GM23248 (cell line): ENCODE results near the gene OTOP1. TPM values are rescaled to one million over a fixed set of nuclear protein-coding genes. Genes with fewer than 3 reads are reported as not detected.
"Not testable (repeated sequence)": the region's sequence is repeated elsewhere in the genome, so short reads cannot be mapped to it uniquely, and the experiment has no call there.

ENCODE experiments used
- DNase-seq: peaks from one replicate; pipeline ENCODE4 v3.0.0-alpha.2; 2015
- H2AFZ ChIP-seq: fragments of 200-600 bp; sonication (generic); 2 replicates; pipeline ENCODE4 v1.6.1; 2016; ENCODE audit warnings: antibody characterized with exemption
- H3F3A ChIP-seq: fragments of 200-600 bp; sonication (generic); 2 replicates; pipeline ENCODE4 v1.6.1; 2016; ENCODE audit warnings: mild to moderate bottlenecking, antibody characterized with exemption, mixed run types; ENCODE audit not compliant: insufficient read depth
- H3K27ac ChIP-seq: fragments of 200-600 bp; sonication (generic); 2 replicates; pipeline ENCODE4 v1.5.1; 2016; ENCODE audit warnings: mild to moderate bottlenecking
- H3K27me3 ChIP-seq: fragments of 200-600 bp; sonication (generic); replicated peaks from 2 replicates; pipeline ENCODE4 v1.6.1; 2016; ENCODE audit warnings: mild to moderate bottlenecking; ENCODE audit not compliant: insufficient read depth
- H3K36me3 ChIP-seq: fragments of 200-600 bp; sonication (generic); 2 replicates; pipeline ENCODE4 v1.6.1; 2016; ENCODE audit warnings: low read depth, mild to moderate bottlenecking
- H3K4me1 ChIP-seq: fragments of 200-600 bp; sonication (generic); 2 replicates; pipeline ENCODE4 v1.6.1; 2016; ENCODE audit warnings: mild to moderate bottlenecking; ENCODE audit not compliant: insufficient read depth
- H3K4me2 ChIP-seq: fragments of 200-600 bp; sonication (generic); one replicate; pipeline ENCODE4 v1.6.1; 2016; ENCODE audit warnings: mild to moderate bottlenecking; ENCODE audit not compliant: unreplicated experiment
- H3K4me3 ChIP-seq: fragments of 200-600 bp; sonication (generic); 2 replicates; pipeline ENCODE4 v1.5.1; 2016; ENCODE audit warnings: mild to moderate bottlenecking
- H3K79me2 ChIP-seq: fragments of 200-600 bp; sonication (generic); 2 replicates; pipeline ENCODE4 v1.6.1; 2016; ENCODE audit warnings: mild to moderate bottlenecking; ENCODE audit not compliant: insufficient read depth
- H3K9ac ChIP-seq: fragments of 200-600 bp; sonication (generic); 2 replicates; pipeline ENCODE4 v1.6.1; 2016; ENCODE audit warnings: mild to moderate bottlenecking
- H3K9me2 ChIP-seq: fragments of 200-600 bp; sonication (generic); 2 replicates; pipeline ENCODE4 v1.6.1; 2016; ENCODE audit warnings: mixed run types, mild to moderate bottlenecking, moderate library complexity; ENCODE audit not compliant: insufficient read depth
- H3K9me3 ChIP-seq: fragments of 200-600 bp; sonication (generic); one replicate; pipeline ENCODE4 v1.6.1; 2017; ENCODE audit warnings: low read depth
- H4K20me1 ChIP-seq: fragments of 200-600 bp; sonication (generic); 2 replicates; pipeline ENCODE4 v1.6.0; 2016; ENCODE audit not compliant: insufficient read depth
- WGBS, 2 experiments: methylation state at CpG; one replicate each; pipeline ENCODE4 v1.1.6; 2015 to 2017; ENCODE audit warnings: low lambda C conversion rate in 2 of 2, low coverage in 1 of 2; ENCODE audit errors: missing lambda C conversion rate in 2 of 2; 5-methylcytosine and 5-hydroxymethylcytosine counted together
- in situ Hi-C: fragments of 300-500 bp; cut with MboI; formaldehyde crosslinking; loops from 2 replicates; pipeline ENCODE4 v1.15.0; 2020
- polyA plus RNA-seq: library from polyadenylated mRNA; unstranded; fragments of >200 nt; fragmentation: Nextera tagmentation; extraction: Ambion mirVana; gene quantifications from 2 replicates; pipeline ENCODE4 v1.2.1, GENCODE V29; 2016
- total RNA-seq: library from RNA; depleted of rRNA; stranded (reverse); fragments of >200 nt; shearing (Covaris generic); gene quantifications from 2 replicates; pipeline ENCODE4 v1.2.3, GENCODE V29; 2014

OTOP1 gene
- total and polyA plus RNA-seq, 2 experiments from 2014 or later: not detected

DNA sequence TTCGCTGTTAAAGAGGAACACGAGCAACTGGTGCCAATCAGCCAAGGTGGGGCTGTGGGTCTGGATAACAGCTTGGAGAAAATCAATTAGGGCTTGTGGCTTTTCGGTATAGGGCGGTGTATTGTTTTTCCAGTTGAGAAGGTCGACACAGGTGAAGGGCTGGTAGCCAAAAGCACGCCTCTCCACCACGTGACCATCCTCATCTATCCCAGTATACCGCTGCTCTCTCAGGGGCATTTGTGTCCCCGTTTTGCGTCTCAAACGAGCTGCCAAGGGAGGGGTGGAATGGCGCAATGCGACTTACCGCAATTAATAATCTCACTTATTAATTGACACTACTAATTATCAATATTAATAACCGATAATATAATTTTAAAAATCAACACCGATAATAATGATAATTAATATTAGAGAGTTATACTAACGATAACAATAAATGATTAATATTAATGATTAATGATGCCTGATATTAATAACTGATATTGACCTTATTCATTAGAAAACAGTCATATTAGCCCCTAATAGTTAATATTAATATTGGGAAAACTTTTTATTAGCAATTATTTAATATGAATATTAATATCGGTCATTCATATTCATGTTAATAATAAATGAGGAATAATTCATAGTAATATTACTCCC, 62.1 kb downstream of the OTOP1 start:
- H3K4me2 ChIP-seq, H3K27me3 ChIP-seq, H2AFZ ChIP-seq, H3K79me2 ChIP-seq, H3K9ac ChIP-seq, H3K4me3 ChIP-seq, DNase-seq, H3K36me3 ChIP-seq, H3K27ac ChIP-seq, H3K9me3 ChIP-seq, H3K9me2 ChIP-seq, H4K20me1 ChIP-seq, H3F3A ChIP-seq, in situ Hi-C loops, H3K4me1 ChIP-seq: not testable (repeated sequence)
- 76% methylated on average over 18 of the region's 18 CpGs for WGBS, 2 experiments

DNA sequence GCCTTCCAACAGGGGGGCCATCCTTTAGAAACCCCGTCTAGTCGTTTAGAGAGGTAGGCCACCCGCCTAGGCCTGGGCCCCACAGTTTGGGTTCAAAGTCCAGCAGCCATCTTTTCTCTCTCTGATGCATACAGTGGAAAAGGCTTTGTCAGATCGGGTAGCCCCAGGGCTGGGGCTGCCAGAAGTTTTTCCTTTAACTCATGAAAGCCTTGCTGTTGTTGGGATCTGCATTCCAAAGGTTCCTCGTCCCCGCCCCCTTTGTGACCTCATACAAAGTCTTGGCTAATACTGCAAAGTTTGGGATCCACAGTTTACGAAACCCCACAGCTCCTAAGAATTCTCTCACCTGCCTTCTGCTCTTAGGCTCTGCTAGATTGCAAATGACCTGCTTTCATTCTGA, 64.5 kb downstream of the OTOP1 start:
- 18 to 21% methylated on average over 7 of the region's 7 CpGs for WGBS, 2 experiments

GRCh38 chr4:4160956-4161665, 65.6 kb downstream of the OTOP1 start:
- H3K4me2 ChIP-seq, H3K9me3 ChIP-seq, H2AFZ ChIP-seq, H4K20me1 ChIP-seq, H3F3A ChIP-seq, H3K4me1 ChIP-seq, H3K9me2 ChIP-seq, DNase-seq, H3K9ac ChIP-seq, in situ Hi-C loops, H3K4me3 ChIP-seq, H3K27me3 ChIP-seq, H3K36me3 ChIP-seq, H3K79me2 ChIP-seq, H3K27ac ChIP-seq: not testable (repeated sequence)
- WGBS, 2 experiments: 52 to 55% methylated on average over 17 of the region's 17 CpGs

More for the DNA sequence above, 64.5 kb downstream of the OTOP1 start:
- H3K9me3 ChIP-seq, H3K79me2 ChIP-seq, H3F3A ChIP-seq, H3K36me3 ChIP-seq, H3K4me3 ChIP-seq, H3K4me1 ChIP-seq, H3K9ac ChIP-seq, H3K27ac ChIP-seq, H3K27me3 ChIP-seq, in situ Hi-C loops, H4K20me1 ChIP-seq, H2AFZ ChIP-seq, DNase-seq, H3K4me2 ChIP-seq, H3K9me2 ChIP-seq: not testable (repeated sequence)

DNA sequence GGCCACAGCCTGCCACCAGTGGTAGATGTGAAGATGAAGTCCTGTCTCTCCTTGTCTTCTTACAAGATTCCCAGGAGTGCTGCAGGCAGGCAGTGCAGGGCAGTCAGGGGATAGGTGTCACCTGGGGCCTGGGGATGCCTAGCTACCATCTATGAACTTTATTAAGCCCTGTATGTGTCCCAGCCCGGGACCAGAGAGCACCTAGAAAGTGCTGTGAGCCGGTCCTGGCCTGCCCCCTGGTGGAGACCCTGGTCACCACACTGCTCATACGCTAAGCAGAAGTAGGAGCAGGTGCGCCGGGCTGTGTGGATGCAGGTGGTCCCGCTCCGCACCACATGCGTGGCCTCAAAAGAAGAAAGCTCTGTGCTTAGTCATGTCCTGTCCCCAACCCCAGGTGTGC, 81.1 kb downstream of the OTOP1 start:
- H3K79me2 ChIP-seq, H3K9me3 ChIP-seq, H3K4me3 ChIP-seq, H3K27me3 ChIP-seq, H3F3A ChIP-seq, H2AFZ ChIP-seq, H3K4me2 ChIP-seq, H3K9ac ChIP-seq, H3K27ac ChIP-seq, H3K4me1 ChIP-seq, H4K20me1 ChIP-seq, in situ Hi-C loops, H3K9me2 ChIP-seq, H3K36me3 ChIP-seq: not testable (repeated sequence)
- DNase-seq: peak; percentile 40
- 1 to 4% methylated on average over 8 of the region's 8 CpGs for WGBS, 2 experiments

DNA sequence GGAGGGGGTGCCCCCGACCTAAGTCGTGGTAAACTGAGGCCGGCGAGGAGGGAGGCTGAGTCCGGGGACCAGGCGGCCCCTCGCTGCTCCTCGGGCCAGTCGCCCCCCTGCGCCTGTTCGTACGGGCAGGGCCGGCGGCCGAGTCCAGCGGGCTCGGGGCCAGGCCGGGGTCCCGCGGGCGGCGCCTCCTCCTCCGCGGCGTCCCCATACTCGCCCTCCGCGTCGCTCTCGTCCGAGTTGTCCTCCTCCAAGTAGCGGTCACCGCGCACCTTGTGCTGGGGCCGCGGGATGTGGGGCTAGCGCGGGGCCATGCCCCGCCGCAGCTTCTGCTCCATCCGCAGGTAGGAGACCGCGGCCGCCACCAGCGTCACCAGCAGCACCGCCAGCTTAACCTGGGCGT, 83.4 kb downstream of the OTOP1 start:
- H3K4me2 ChIP-seq, H3F3A ChIP-seq, H4K20me1 ChIP-seq, H3K4me3 ChIP-seq, H3K79me2 ChIP-seq, H3K27me3 ChIP-seq, in situ Hi-C loops, H2AFZ ChIP-seq, H3K9ac ChIP-seq, H3K9me3 ChIP-seq, H3K9me2 ChIP-seq, H3K27ac ChIP-seq, DNase-seq, H3K36me3 ChIP-seq, H3K4me1 ChIP-seq: not testable (repeated sequence)
- WGBS, 2 experiments: 1% methylated on average over 14 to 31 of the region's 47 CpGs

GRCh38 chr4:4142679-4143078, 84.0 kb downstream of the OTOP1 start:
- H3K4me3 ChIP-seq, in situ Hi-C loops: not testable (repeated sequence)

DNA sequence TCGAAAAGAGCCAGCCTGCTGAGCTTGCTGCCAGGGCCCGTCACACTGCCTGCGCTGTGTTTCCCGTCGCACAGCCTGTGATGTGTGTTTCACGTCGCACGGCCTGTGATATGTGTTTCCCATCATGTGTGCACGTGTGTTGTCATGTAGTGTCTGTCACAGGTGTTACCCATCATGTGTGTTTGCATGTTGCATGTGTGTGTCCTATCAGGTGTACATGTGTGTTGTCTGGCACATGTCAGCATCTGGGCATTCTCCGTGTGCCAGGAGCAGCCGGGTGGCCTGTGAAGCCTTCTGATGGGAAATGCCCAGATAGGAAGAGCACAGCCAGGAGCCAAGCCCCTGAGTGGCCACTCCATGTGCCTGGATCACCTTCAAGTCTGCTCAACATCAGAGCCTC, 85.5 kb downstream of the OTOP1 start:
- H3K36me3 ChIP-seq, H3K9me3 ChIP-seq, DNase-seq, H3K4me1 ChIP-seq, H2AFZ ChIP-seq, H3K27ac ChIP-seq, H3K27me3 ChIP-seq, H3K9ac ChIP-seq, in situ Hi-C loops, H3K4me3 ChIP-seq, H4K20me1 ChIP-seq, H3K79me2 ChIP-seq, H3K4me2 ChIP-seq, H3K9me2 ChIP-seq, H3F3A ChIP-seq: not testable (repeated sequence)
- WGBS, 2 experiments: 58 to 61% methylated on average over 11 of the region's 11 CpGs

More at GRCh38 chr4:4142679-4143078, 84.0 kb downstream of the OTOP1 start:
- DNase-seq: peak; percentile 1
- not testable (repeated sequence) for H3K27ac ChIP-seq, H3K4me1 ChIP-seq, H3K79me2 ChIP-seq, H4K20me1 ChIP-seq, H3K36me3 ChIP-seq, H3K4me2 ChIP-seq, H2AFZ ChIP-seq, H3K9me3 ChIP-seq, H3K9me2 ChIP-seq, H3K27me3 ChIP-seq, H3K9ac ChIP-seq, H3F3A ChIP-seq
- 8 to 13% methylated on average over 4 to 18 of the region's 25 CpGs for WGBS, 2 experiments
